ENCODE data around the gene CRYBA4.

DNA sequence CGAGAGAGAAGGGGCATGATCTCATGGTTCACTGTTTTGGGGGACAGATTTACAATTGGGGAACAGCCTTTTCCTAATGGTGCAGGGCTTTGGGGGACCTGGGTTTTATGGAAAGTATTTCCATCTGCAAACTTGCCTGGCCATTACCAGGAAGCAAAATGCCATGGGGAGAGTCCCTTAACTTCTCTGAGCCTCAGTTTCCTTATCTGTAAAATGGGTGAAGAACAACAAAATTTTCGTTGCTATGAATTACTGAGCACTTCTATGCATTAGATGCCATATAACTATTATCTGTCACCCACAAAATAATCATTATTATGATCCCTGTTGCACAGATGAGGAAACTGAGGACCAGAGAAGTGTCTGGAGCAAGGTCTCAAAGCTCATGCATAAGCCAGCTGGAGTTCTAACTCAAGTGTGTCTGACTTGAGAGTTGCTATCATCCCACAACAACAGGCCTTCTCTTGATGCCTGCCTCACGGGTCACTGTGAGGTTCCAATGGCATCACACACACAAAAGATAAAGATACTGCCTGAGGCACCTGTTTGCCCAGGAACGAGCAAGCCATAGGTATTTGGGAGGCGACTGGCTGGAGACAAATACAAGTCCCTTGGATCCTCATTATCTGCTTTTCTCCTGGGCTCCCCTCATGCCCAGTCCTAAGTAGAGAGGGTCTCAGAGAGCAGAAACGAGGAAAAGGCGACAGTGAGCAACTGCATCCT lies 47.6 kb upstream of the CRYBA4 start:
- TF ChIP-seq FOXK2 (IDR thresholded peaks at IDR 0.05) = no peak
- no peak for TF ChIP-seq FOXA1 (IDR thresholded peaks at IDR 0.05)
- TF ChIP-seq SUZ12 (IDR thresholded peaks at IDR 0.05) = no peak
- TF ChIP-seq SP1 (IDR thresholded peaks at IDR 0.05) = no peak
- TF ChIP-seq BHLHE40 (IDR thresholded peaks at IDR 0.05; ENCODE audit: borderline replicate concordance) = no peak
- no peak for TF ChIP-seq TARDBP (IDR thresholded peaks at IDR 0.05)
- TF ChIP-seq FOXM1 (IDR thresholded peaks at IDR 0.05; ENCODE audit: borderline replicate concordance) = no peak
- no peak for TF ChIP-seq HDGF (IDR thresholded peaks at IDR 0.05; ENCODE audit: borderline replicate concordance)
